CD4-positive, alpha-beta T cell (primary cell): ENCODE results near the gene ME3. TPM values are rescaled to one million over a fixed set of nuclear protein-coding genes. Genes with fewer than 3 reads are reported as not detected.
"Not testable (repeated sequence)": the region's sequence is repeated elsewhere in the genome, so short reads cannot be mapped to it uniquely, and the experiment has no call there.

Source experiments
- ATAC-seq: fragments of 200-7000 bp; cut with Tn5 transposase; one replicate; pipeline ENCODE4 v1.10.0; 2022; ENCODE audit warnings: mild to moderate bottlenecking; ENCODE audit not compliant: poor library complexity
- CTCF ChIA-PET: fragments of 350-600 bp; sonication (Branson Sonifier 250); formaldehyde crosslinking; loops from one replicate; lab custom pipeline; 2021; ENCODE audit warnings: antibody characterized with exemption, inconsistent platforms; lab: Charles Lee
- POLR2A ChIA-PET: fragments of 350-600 bp; sonication (Branson Sonifier 250); formaldehyde crosslinking; loops from one replicate; lab custom pipeline; 2021; ENCODE audit warnings: antibody characterized with exemption, inconsistent platforms; lab: Charles Lee
- DNase-seq, 14 experiments: peaks; one replicate each; pipeline ENCODE4 v3.0.0-alpha.2; 2013 to 2020; ENCODE audit warnings: mixed read lengths in 2 of 14
- H3K27ac ChIP-seq, 2 donors: one replicate each; pipeline versions ENCODE4 v1.5.1 to v1.7.0; 2013; ENCODE audit warnings: low read length in 2 of 2, low read depth in 1 of 2, mild to moderate bottlenecking in 1 of 2
- H3K27me3 ChIP-seq, 2 experiments: 1 replicate in 1 of 2; 2 replicates in 1 of 2; pipeline versions ENCODE4 v1.6.1 to v1.7.0; 2013; ENCODE audit warnings: low read length in 2 of 2, control low read depth in 1 of 2, mild to moderate bottlenecking in 1 of 2, moderate library complexity in 1 of 2; ENCODE audit not compliant: insufficient read depth in 2 of 2, control insufficient read depth in 1 of 2
- H3K36me3 ChIP-seq: one replicate; pipeline ENCODE4 v1.6.1; 2013; ENCODE audit warnings: low read length, control low read depth; ENCODE audit not compliant: insufficient read depth
- H3K4me1 ChIP-seq: one replicate; pipeline ENCODE4 v1.6.1; 2013; ENCODE audit warnings: low read length, control low read depth; ENCODE audit not compliant: insufficient read depth
- H3K4me3 ChIP-seq: one replicate; pipeline ENCODE4 v1.5.1; 2013; ENCODE audit warnings: mild to moderate bottlenecking, low read length, moderate library complexity
- H3K9me3 ChIP-seq, 2 experiments: 1 replicate in 1 of 2; 2 replicates in 1 of 2; pipeline versions ENCODE4 v1.6.1 to v1.7.0; 2013; ENCODE audit warnings: low read length in 2 of 2, mild to moderate bottlenecking in 2 of 2, control low read depth in 1 of 2, moderate library complexity in 1 of 2; ENCODE audit not compliant: control insufficient read depth in 1 of 2, insufficient read depth in 1 of 2
- H3K27ac Mint-ChIP-seq: one replicate; pipeline ENCODE4 v1.8.0; 2020; ENCODE audit warnings: mixed read lengths
- H3K27me3 Mint-ChIP-seq: one replicate; pipeline ENCODE4 v1.8.0; 2021; ENCODE audit warnings: mixed read lengths
- H3K36me3 Mint-ChIP-seq: one replicate; pipeline ENCODE4 v1.8.0; 2021; ENCODE audit warnings: low read depth, mixed read lengths
- H3K4me1 Mint-ChIP-seq: one replicate; pipeline ENCODE4 v1.8.0; 2021; ENCODE audit warnings: low read depth, mixed read lengths
- H3K4me3 Mint-ChIP-seq: one replicate; pipeline ENCODE4 v1.8.0; 2020; ENCODE audit warnings: mild to moderate bottlenecking, mixed read lengths
- H3K9me3 Mint-ChIP-seq: one replicate; pipeline ENCODE4 v1.8.0; 2020; ENCODE audit warnings: mixed read lengths
- intact Hi-C, 2 experiments: fragments of 100-400 bp; cut with DNase I in 1 of 2; cut with micrococcal nuclease in 1 of 2; formaldehyde crosslinking; loops; one replicate each; pipeline versions ENCODE4 v1.15.1 to v1.9.0; 2023 to 2025; cut with DNase I, micrococcal nuclease
- total RNA-seq, 174 experiments: library from RNA in 2 of 174; stranded (reverse) in 2 of 174; gene quantifications; one replicate each; pipeline ENCODE4 v1.2.3 and lab custom pipeline; 2021 to 2026
- TF ChIP-seq, protein P1 (sequence below): fragments of 200-600 bp; IDR thresholded peaks from one replicate; pipeline ENCODE4 v1.8.0; 2022; ENCODE audit warnings: antibody characterized with exemption, mild to moderate bottlenecking

Gene ME3
- total RNA-seq, 2 experiments from 2014 or later = 9.1 to 10.6 TPM

- peaks cover 8% of the 10 kb centered on the region for H3K9me3 Mint-ChIP-seq
- no peaks in the 10 kb centered on the region for H3K4me1 ChIP-seq
- H3K4me3 Mint-ChIP-seq = no peak overlapping the region
- CTCF ChIA-PET = no interaction called here
- POLR2A ChIA-PET = no interaction called here
- no peaks in the 10 kb centered on the region for H3K27me3 Mint-ChIP-seq
- intact Hi-C loops = no loop called here
- TF ChIP-seq, protein P1, sequence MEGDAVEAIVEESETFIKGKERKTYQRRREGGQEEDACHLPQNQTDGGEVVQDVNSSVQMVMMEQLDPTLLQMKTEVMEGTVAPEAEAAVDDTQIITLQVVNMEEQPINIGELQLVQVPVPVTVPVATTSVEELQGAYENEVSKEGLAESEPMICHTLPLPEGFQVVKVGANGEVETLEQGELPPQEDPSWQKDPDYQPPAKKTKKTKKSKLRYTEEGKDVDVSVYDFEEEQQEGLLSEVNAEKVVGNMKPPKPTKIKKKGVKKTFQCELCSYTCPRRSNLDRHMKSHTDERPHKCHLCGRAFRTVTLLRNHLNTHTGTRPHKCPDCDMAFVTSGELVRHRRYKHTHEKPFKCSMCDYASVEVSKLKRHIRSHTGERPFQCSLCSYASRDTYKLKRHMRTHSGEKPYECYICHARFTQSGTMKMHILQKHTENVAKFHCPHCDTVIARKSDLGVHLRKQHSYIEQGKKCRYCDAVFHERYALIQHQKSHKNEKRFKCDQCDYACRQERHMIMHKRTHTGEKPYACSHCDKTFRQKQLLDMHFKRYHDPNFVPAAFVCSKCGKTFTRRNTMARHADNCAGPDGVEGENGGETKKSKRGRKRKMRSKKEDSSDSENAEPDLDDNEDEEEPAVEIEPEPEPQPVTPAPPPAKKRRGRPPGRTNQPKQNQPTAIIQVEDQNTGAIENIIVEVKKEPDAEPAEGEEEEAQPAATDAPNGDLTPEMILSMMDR = no peak
- ATAC-seq (no peak), DNase-seq (no peak)
- H3K4me1 Mint-ChIP-seq = no peaks in the 10 kb centered on the region
- H3K27me3 ChIP-seq = no peaks in the 10 kb centered on the region
- H3K36me3 ChIP-seq = no peaks in the 10 kb centered on the region
- H3K9me3 ChIP-seq = peaks cover 0 to 7% of the 10 kb centered on the region in 2 experiments
- no peak overlapping the region for H3K27ac ChIP-seq
- H3K27ac Mint-ChIP-seq = no peak overlapping the region
- H3K36me3 Mint-ChIP-seq = peaks cover 10% of the 10 kb centered on the region
- H3K4me3 ChIP-seq = no peak overlapping the region
Measured at GRCh38 chr11:86427441-86427840, 245.0 kb downstream of the ME3 start.

DNA sequence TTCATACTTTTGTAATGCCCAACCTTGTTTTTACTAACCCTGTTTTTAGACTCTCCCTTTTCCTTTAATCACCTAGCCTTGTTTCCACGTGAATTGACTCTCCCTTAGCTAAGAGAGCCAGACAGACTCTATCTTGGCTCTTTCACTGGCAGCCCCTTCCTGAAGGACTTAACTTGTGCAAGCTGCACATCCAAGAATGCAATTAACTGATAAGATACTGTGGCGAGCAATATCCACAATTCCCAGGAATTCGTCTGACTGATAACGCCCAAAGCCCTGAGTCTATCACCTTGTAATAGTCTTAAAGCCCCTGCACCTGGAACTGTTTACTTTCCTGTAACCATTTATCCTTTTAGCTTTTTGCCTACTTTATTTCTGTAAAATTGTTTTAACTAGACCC, 248.9 kb downstream of the ME3 start:
- H3K4me1 Mint-ChIP-seq, H3K27ac Mint-ChIP-seq: not testable (repeated sequence)

GRCh38 chr11:86422371-86422770, 250.0 kb downstream of the ME3 start:
- H3K9me3 ChIP-seq = no peaks in the 10 kb centered on the region
- ATAC-seq (no peak), DNase-seq (no peak)
- H3K4me1 ChIP-seq = no peaks in the 10 kb centered on the region
- no peak overlapping the region for H3K27ac Mint-ChIP-seq
- peaks cover 3% of the 10 kb centered on the region for H3K9me3 Mint-ChIP-seq
- no peaks in the 10 kb centered on the region for H3K36me3 ChIP-seq
- POLR2A ChIA-PET = no interaction called here
- CTCF ChIA-PET = no interaction called here
- no peak overlapping the region for H3K27ac ChIP-seq
- H3K27me3 Mint-ChIP-seq = no peaks in the 10 kb centered on the region
- TF ChIP-seq, protein P1 = no peak
- no peak overlapping the region for H3K4me3 ChIP-seq
- H3K4me3 Mint-ChIP-seq = no peak overlapping the region
- H3K27me3 ChIP-seq = no peaks in the 10 kb centered on the region
- H3K36me3 Mint-ChIP-seq = no peaks in the 10 kb centered on the region
- intact Hi-C loops = no loop called here
- H3K4me1 Mint-ChIP-seq = no peaks in the 10 kb centered on the region

More for the DNA sequence above, 248.9 kb downstream of the ME3 start:
- H3K27ac ChIP-seq, H3K4me1 ChIP-seq, intact Hi-C loops, H3K36me3 Mint-ChIP-seq, POLR2A ChIA-PET, H3K4me3 Mint-ChIP-seq, DNase-seq, CTCF ChIA-PET, H3K9me3 Mint-ChIP-seq, ATAC-seq, H3K27me3 Mint-ChIP-seq, H3K9me3 ChIP-seq, H3K36me3 ChIP-seq, H3K27me3 ChIP-seq, H3K4me3 ChIP-seq: not testable (repeated sequence)

DNA sequence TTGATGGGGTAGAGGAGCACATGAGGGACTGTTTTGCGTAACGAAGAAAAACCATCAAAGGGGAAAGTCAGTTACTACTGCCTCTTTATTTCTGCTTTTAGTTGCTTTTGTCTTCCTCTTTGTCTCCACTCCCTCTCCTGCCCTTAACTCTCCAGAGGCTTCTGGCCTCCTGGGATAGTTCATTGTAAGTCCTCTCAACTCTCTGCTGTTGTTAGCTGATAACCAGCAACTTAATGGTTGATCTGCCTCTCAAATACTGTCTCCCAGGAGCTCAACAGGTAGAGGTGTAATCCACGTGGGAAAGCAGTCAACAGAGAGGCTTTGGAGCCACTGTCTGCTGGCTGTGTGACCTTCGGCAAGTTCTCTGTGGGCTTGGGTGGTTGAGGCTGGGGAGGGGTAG, 250.5 kb downstream of the ME3 start:
- H3K27me3 ChIP-seq = no peaks in the 10 kb centered on the region
- no peak overlapping the region for H3K4me3 ChIP-seq
- intact Hi-C loops = no loop called here
- Mint-ChIP-seq H3K9me3 (peaks cover 3% of the 10 kb centered on the region), H3K27ac (no peak overlapping the region), H3K36me3 (no peaks in the 10 kb centered on the region), H3K27me3 (no peaks in the 10 kb centered on the region), H3K4me3 (no peak overlapping the region), H3K4me1 (no peaks in the 10 kb centered on the region)
- ATAC-seq (no peak), DNase-seq (no peak)
- ChIA-PET CTCF (no interaction called here), POLR2A (no interaction called here)
- TF ChIP-seq, protein P1 = no peak
- no peaks in the 10 kb centered on the region for H3K36me3 ChIP-seq
- H3K4me1 ChIP-seq = no peaks in the 10 kb centered on the region
- no peaks in the 10 kb centered on the region for H3K9me3 ChIP-seq
- H3K27ac ChIP-seq = no peak overlapping the region
